Neural crest cell (in vitro differentiated cells): ENCODE data around the gene LCN10. TPM values are rescaled to one million over a fixed set of nuclear protein-coding genes. Genes with fewer than 3 reads are reported as not detected.

Experiments used
- DNase-seq: peaks from one replicate; pipeline ENCODE4 v3.0.0; 2021; ENCODE audit warnings: low read depth, mixed read lengths, low spot score
- H3K27ac Mint-ChIP-seq: one replicate; pipeline ENCODE4 v1.8.0; 2021; ENCODE audit warnings: mild to moderate bottlenecking, mixed read lengths; ENCODE audit not compliant: unreplicated experiment
- H3K27me3 Mint-ChIP-seq: 2 replicates; pipeline ENCODE4 v1.8.0; 2021; ENCODE audit warnings: low read depth, mild to moderate bottlenecking, mixed read lengths
- H3K36me3 Mint-ChIP-seq: 2 replicates; pipeline ENCODE4 v1.8.0; 2021; ENCODE audit warnings: low read depth, mild to moderate bottlenecking, mixed read lengths
- H3K4me1 Mint-ChIP-seq: 2 replicates; pipeline ENCODE4 v1.8.0; 2021; ENCODE audit warnings: mixed read lengths
- H3K4me3 Mint-ChIP-seq: one replicate; pipeline ENCODE4 v1.8.0; 2021; ENCODE audit warnings: mild to moderate bottlenecking, mixed read lengths
- H3K9me3 Mint-ChIP-seq: 2 replicates; pipeline ENCODE4 v1.8.0; 2021; ENCODE audit warnings: mixed read lengths
- CTCF ChIP-seq: fragments of 200-600 bp; sonication (generic); conservative IDR thresholded peaks from 2 replicates; pipeline ENCODE4 v1.5.0; 2021; ENCODE audit warnings: antibody characterized with exemption, mild to moderate bottlenecking
- total RNA-seq: library from RNA; stranded (reverse); gene quantifications from 2 replicates; pipeline ENCODE4 v1.2.1, GENCODE V29; 2021

The LCN10 gene
- total RNA-seq, 1 donor from 2014 or later: not detected

GRCh38 chr9:136724772-136725171 lies 18.0 kb downstream of the LCN10 start:
- DNase-seq: no peak
- TF ChIP-seq CTCF: no peak
- Mint-ChIP-seq H3K4me3 (peak overlapping the region; percentile 98), H3K4me1 (peaks cover 48% of the 10 kb centered on the region), H3K27me3 (peaks cover 14% of the 10 kb centered on the region), H3K36me3 (peaks cover 24% of the 10 kb centered on the region), H3K27ac (no peak overlapping the region), H3K9me3 (no peaks in the 10 kb centered on the region)

- TF ChIP-seq CTCF: no peak
- no peak for DNase-seq
- peaks cover 9% of the 10 kb centered on the region for H3K27me3 Mint-ChIP-seq
- peak overlapping the region; percentile 98 for H3K4me3 Mint-ChIP-seq
- H3K9me3 Mint-ChIP-seq: no peaks in the 10 kb centered on the region
- no peak overlapping the region for H3K27ac Mint-ChIP-seq
- H3K4me1 Mint-ChIP-seq: peaks cover 44% of the 10 kb centered on the region
- H3K36me3 Mint-ChIP-seq: peaks cover 24% of the 10 kb centered on the region
Observed at GRCh38 chr9:136723989-136724388, 18.8 kb downstream of the LCN10 start.

- Mint-ChIP-seq H3K9me3 (no peaks in the 10 kb centered on the region), H3K36me3 (peaks cover 24% of the 10 kb centered on the region), H3K4me1 (peaks cover 44% of the 10 kb centered on the region), H3K4me3 (peak overlapping the region; percentile 98), H3K27ac (no peak overlapping the region), H3K27me3 (peaks cover 9% of the 10 kb centered on the region)
- no peak for TF ChIP-seq CTCF
- DNase-seq: no peak
Observed at GRCh38 chr9:136723362-136723976, 19.3 kb downstream of the LCN10 start.

GRCh38 chr9:136722969-136723356 lies 19.8 kb downstream of the LCN10 start:
- peaks cover 9% of the 10 kb centered on the region for H3K27me3 Mint-ChIP-seq
- H3K4me3 Mint-ChIP-seq: no peak overlapping the region
- no peak for TF ChIP-seq CTCF
- no peak overlapping the region for H3K27ac Mint-ChIP-seq
- DNase-seq: no peak
- H3K36me3 Mint-ChIP-seq: peaks cover 24% of the 10 kb centered on the region
- no peaks in the 10 kb centered on the region for H3K9me3 Mint-ChIP-seq
- peaks cover 44% of the 10 kb centered on the region for H3K4me1 Mint-ChIP-seq

- H3K4me3 Mint-ChIP-seq: no peak overlapping the region
- peaks cover 24% of the 10 kb centered on the region for H3K36me3 Mint-ChIP-seq
- H3K27me3 Mint-ChIP-seq: peaks cover 6% of the 10 kb centered on the region
- no peak for TF ChIP-seq CTCF
- peaks cover 44% of the 10 kb centered on the region for H3K4me1 Mint-ChIP-seq
- no peak for DNase-seq
- H3K27ac Mint-ChIP-seq: no peak overlapping the region
- H3K9me3 Mint-ChIP-seq: no peaks in the 10 kb centered on the region
Observed at GRCh38 chr9:136722093-136722968, 20.4 kb downstream of the LCN10 start.
